Neural progenitor cell (in vitro differentiated cells): ENCODE results near the gene PDXP. TPM values are rescaled to one million over a fixed set of nuclear protein-coding genes. Genes with fewer than 3 reads are reported as not detected.

Source experiments
- DNase-seq: peaks from one replicate; pipeline ENCODE4 v3.0.0-alpha.2; 2016; ENCODE audit warnings: low spot score
- H2AFZ ChIP-seq: fragments of 200-600 bp; sonication (generic); replicated peaks from 2 replicates; pipeline ENCODE4 v1.6.1; 2016; ENCODE audit warnings: antibody characterized with exemption
- H3F3A ChIP-seq: fragments of 200-600 bp; sonication (generic); 2 replicates; pipeline ENCODE4 v1.6.1; 2016; ENCODE audit warnings: antibody characterized with exemption, low read depth
- H3K27ac ChIP-seq: fragments of 200-600 bp; sonication (generic); 2 replicates; pipeline ENCODE4 v1.5.1; 2016; ENCODE audit warnings: mild to moderate bottlenecking
- H3K27me3 ChIP-seq: fragments of 200-600 bp; sonication (generic); 2 replicates; pipeline ENCODE4 v1.6.1; 2016; ENCODE audit warnings: mild to moderate bottlenecking, moderate library complexity
- H3K36me3 ChIP-seq: fragments of 200-600 bp; sonication (generic); 2 replicates; pipeline ENCODE4 v1.5.1; 2016
- H3K4me1 ChIP-seq: fragments of 200-600 bp; sonication (generic); 2 replicates; pipeline ENCODE4 v1.6.1; 2016; ENCODE audit warnings: mixed run types
- H3K4me2 ChIP-seq: fragments of 200-600 bp; sonication (generic); 2 replicates; pipeline ENCODE4 v1.6.1; 2016
- H3K4me3 ChIP-seq: fragments of 200-600 bp; sonication (generic); 2 replicates; pipeline ENCODE4 v1.5.1; 2016
- H3K79me2 ChIP-seq: fragments of 200-600 bp; sonication (generic); 2 replicates; pipeline ENCODE4 v1.6.1; 2016; ENCODE audit warnings: low read depth
- H3K9ac ChIP-seq: fragments of 200-600 bp; sonication (generic); 2 replicates; pipeline ENCODE4 v1.6.1; 2016
- H3K9me3 ChIP-seq: fragments of 200-600 bp; sonication (generic); 2 replicates; pipeline ENCODE4 v1.5.1; 2016; ENCODE audit warnings: low read depth
- H4K20me1 ChIP-seq: fragments of 200-600 bp; sonication (generic); 2 replicates; pipeline ENCODE4 v1.6.1; 2016; ENCODE audit warnings: low read depth
- H3K27ac Mint-ChIP-seq: 3 replicates; pipeline ENCODE4 v1.8.0; 2021; ENCODE audit warnings: mixed read lengths
- H3K27me3 Mint-ChIP-seq: 2 replicates; pipeline ENCODE4 v1.8.0; 2022; ENCODE audit warnings: low read depth, mild to moderate bottlenecking, inconsistent platforms, moderate library complexity, mixed read lengths; ENCODE audit not compliant: insufficient read depth
- H3K36me3 Mint-ChIP-seq: 3 replicates; pipeline ENCODE4 v1.8.0; 2021; ENCODE audit warnings: mixed read lengths
- H3K4me1 Mint-ChIP-seq: 3 replicates; pipeline ENCODE4 v1.8.0; 2021; ENCODE audit warnings: mixed read lengths
- H3K4me3 Mint-ChIP-seq: 3 replicates; pipeline ENCODE4 v1.8.0; 2021; ENCODE audit warnings: mild to moderate bottlenecking, moderate library complexity, mixed read lengths
- H3K9me3 Mint-ChIP-seq: 3 replicates; pipeline ENCODE4 v1.8.0; 2020; ENCODE audit warnings: mixed read lengths
- CTCF ChIP-seq: fragments of 200-600 bp; sonication (generic); IDR thresholded peaks from 2 replicates; pipeline ENCODE4 v1.5.1; 2017; ENCODE audit warnings: antibody characterized with exemption, mild to moderate bottlenecking
- EZH2 ChIP-seq: fragments of 200-600 bp; sonication (generic); IDR thresholded peaks from 2 replicates; pipeline ENCODE4 v1.6.1; 2017; ENCODE audit warnings: antibody characterized with exemption, mild to moderate bottlenecking, moderate library complexity
- EZH2phosphoT487 ChIP-seq: fragments of 200-600 bp; sonication (generic); IDR thresholded peaks from 2 replicates; pipeline ENCODE4 v1.6.1; 2017; ENCODE audit warnings: antibody characterized with exemption
- total RNA-seq: library from RNA; depleted of rRNA; stranded (reverse); fragments of >200 nt; gene quantifications from 2 replicates; pipeline ENCODE4 v1.2.3, GENCODE V29; 2015; ENCODE audit warnings: low replicate concordance

The PDXP gene
- total RNA-seq, 1 donor from 2014 or later: 25.1 TPM

GRCh38 chr22:37711490-37711889 lies 53.0 kb downstream of the PDXP start:
- peaks cover 2% of the 10 kb centered on the region for H3K27me3 Mint-ChIP-seq
- Histone ChIP-seq H3K27me3 (no peaks in the 10 kb centered on the region), H3K4me3 (no peak overlapping the region), H3K9me3 (no peaks in the 10 kb centered on the region), H3K27ac (no peak overlapping the region), H3K4me1 (no peaks in the 10 kb centered on the region), H3K36me3 (no peaks in the 10 kb centered on the region), H4K20me1 (no peaks in the 10 kb centered on the region), H3K4me2 (no peak overlapping the region), H3K9ac (no peak overlapping the region), H3K79me2 (no peaks in the 10 kb centered on the region), H2AFZ (no peak overlapping the region), H3F3A (no peaks in the 10 kb centered on the region)
- peaks cover 7% of the 10 kb centered on the region for H3K36me3 Mint-ChIP-seq
- TF ChIP-seq CTCF (no peak), EZH2 (no peak), EZH2phosphoT487 (no peak)
- no peaks in the 10 kb centered on the region for H3K9me3 Mint-ChIP-seq
- no peak overlapping the region for H3K27ac Mint-ChIP-seq
- no peak overlapping the region for H3K4me3 Mint-ChIP-seq
- H3K4me1 Mint-ChIP-seq: peaks cover under 1% of the 10 kb centered on the region
- no peak for DNase-seq

- no peaks in the 10 kb centered on the region for H3K79me2 ChIP-seq
- DNase-seq: no peak
- Mint-ChIP-seq H3K36me3 (peaks cover 12% of the 10 kb centered on the region), H3K4me3 (no peak overlapping the region), H3K4me1 (peaks cover 11% of the 10 kb centered on the region), H3K27ac (no peak overlapping the region), H3K9me3 (no peaks in the 10 kb centered on the region), H3K27me3 (no peaks in the 10 kb centered on the region)
- no peak overlapping the region for H3K4me3 ChIP-seq
- H3K9ac ChIP-seq: no peak overlapping the region
- no peak for TF ChIP-seq CTCF
- TF ChIP-seq EZH2: no peak
- no peak for TF ChIP-seq EZH2phosphoT487
- no peaks in the 10 kb centered on the region for H3K4me1 ChIP-seq
- H3K9me3 ChIP-seq: no peaks in the 10 kb centered on the region
- no peaks in the 10 kb centered on the region for H4K20me1 ChIP-seq
- no peak overlapping the region for H3K4me2 ChIP-seq
- no peak overlapping the region for H3K27ac ChIP-seq
- no peaks in the 10 kb centered on the region for H3F3A ChIP-seq
- H3K36me3 ChIP-seq: no peaks in the 10 kb centered on the region
- no peaks in the 10 kb centered on the region for H3K27me3 ChIP-seq
- H2AFZ ChIP-seq: no peak overlapping the region
Measured at GRCh38 chr22:37713761-37714160, 55.2 kb downstream of the PDXP start.

GRCh38 chr22:37714634-37715033 lies 56.1 kb downstream of the PDXP start:
- TF ChIP-seq EZH2 (no peak), EZH2phosphoT487 (no peak), CTCF (no peak)
- no peak for DNase-seq
- no peak overlapping the region for H3K4me2 ChIP-seq
- Mint-ChIP-seq H3K27me3 (no peaks in the 10 kb centered on the region), H3K27ac (no peak overlapping the region), H3K36me3 (peaks cover 12% of the 10 kb centered on the region), H3K4me1 (peaks cover 11% of the 10 kb centered on the region), H3K4me3 (no peak overlapping the region), H3K9me3 (no peaks in the 10 kb centered on the region)
- H3K36me3 ChIP-seq: no peaks in the 10 kb centered on the region
- no peak overlapping the region for H2AFZ ChIP-seq
- no peak overlapping the region for H3K27ac ChIP-seq
- no peaks in the 10 kb centered on the region for H3K79me2 ChIP-seq
- no peak overlapping the region for H3K9ac ChIP-seq
- no peak overlapping the region for H3K4me3 ChIP-seq
- H3K9me3 ChIP-seq: no peaks in the 10 kb centered on the region
- no peaks in the 10 kb centered on the region for H3K4me1 ChIP-seq
- no peaks in the 10 kb centered on the region for H4K20me1 ChIP-seq
- no peaks in the 10 kb centered on the region for H3K27me3 ChIP-seq
- no peaks in the 10 kb centered on the region for H3F3A ChIP-seq
